HG02970 (cell line): ENCODE results near the gene PLB1.

Experiments
- ATAC-seq: cut with Tn5 transposase; IDR thresholded peaks from one replicate; pipeline ENCODE4 v1.9.1; 2021; ENCODE audit warnings: mild to moderate bottlenecking, moderate library complexity, moderate number of reproducible peaks; ENCODE audit not compliant: unreplicated experiment, low FRiP score

Gene PLB1

DNA sequence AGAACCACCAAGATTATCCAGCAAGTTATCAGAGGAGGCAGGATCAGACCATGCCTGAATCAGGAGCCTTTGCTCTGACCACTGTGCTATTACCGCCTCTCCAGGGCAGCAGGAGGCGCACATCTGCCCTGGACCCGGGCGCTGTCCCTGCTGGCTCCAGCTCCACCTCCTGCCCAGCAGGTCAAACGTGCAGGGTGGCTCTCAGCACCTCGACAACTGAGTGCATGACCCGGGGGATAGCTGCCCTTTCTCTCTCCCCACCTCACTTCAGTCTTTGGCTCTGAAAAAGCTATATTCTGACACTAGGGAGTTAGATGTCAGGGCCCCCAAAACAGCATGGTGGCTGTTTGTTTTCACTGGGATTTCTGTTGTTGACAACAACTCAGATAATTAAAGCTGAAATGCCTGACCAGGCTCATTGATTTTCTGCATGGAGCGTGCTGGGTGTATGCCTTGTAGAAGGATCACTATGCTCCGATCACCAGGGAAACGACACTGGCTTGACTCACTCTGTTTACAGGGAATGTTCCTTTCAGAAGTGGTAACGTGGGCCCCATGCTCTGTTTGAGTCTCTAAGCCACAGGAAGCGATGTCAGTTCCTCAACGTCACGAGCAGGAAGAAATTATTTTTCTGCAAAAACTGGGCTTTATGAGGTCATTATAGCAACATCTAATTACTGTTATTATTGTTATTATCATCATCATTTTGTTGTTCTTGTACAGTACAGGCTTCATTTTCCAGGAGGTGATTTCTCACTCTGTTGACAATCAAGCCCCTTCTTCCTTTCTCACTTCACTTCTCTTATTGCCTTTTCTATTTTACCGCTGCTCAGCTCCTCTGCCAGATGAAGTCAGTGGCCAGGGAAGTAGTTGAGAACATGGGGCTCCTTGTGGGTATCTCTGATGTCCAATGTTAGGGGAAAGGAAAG, 125.6 kb downstream of the PLB1 start:
- no peak for ATAC-seq

DNA sequence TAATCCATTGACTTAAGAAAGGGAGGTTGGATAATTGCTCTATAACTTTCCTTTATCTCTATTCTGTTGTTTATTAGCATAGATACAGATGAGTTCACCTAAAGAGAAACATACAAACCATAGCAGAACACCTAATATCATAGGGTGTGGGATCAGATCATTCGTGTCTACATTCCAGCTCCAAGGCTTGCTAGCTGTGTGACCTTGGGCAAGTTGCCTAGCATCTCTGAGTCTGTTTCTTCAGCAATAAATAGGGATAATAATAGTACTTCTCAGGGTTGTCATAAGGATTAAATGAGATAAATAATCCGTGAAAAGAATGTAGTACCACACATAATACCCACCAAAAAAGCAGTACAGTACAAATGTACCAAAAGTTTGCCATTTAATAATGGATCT, 126.2 kb downstream of the PLB1 start:
- no peak for ATAC-seq

GRCh38 chr2:28623582-28624405, 127.9 kb downstream of the PLB1 start:
- ATAC-seq, result no peak

DNA sequence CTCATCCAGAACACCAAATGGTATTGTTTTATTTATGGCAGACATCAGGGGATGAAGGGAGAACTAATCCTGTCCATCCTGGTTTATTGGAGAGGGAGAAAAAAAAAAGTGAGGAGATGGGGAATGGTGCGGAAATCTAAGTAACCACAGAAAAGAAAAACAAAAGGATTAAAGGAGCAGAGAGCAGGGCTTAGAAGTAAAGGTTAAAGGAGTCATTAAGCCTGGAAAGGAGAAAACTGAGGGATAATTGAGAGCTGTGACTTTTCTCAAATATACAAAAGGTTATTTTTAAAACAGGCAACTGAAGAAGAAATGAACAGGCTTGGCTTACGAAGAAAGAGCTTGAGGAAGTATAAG, 128.6 kb downstream of the PLB1 start:
- ATAC-seq, result no peak

DNA sequence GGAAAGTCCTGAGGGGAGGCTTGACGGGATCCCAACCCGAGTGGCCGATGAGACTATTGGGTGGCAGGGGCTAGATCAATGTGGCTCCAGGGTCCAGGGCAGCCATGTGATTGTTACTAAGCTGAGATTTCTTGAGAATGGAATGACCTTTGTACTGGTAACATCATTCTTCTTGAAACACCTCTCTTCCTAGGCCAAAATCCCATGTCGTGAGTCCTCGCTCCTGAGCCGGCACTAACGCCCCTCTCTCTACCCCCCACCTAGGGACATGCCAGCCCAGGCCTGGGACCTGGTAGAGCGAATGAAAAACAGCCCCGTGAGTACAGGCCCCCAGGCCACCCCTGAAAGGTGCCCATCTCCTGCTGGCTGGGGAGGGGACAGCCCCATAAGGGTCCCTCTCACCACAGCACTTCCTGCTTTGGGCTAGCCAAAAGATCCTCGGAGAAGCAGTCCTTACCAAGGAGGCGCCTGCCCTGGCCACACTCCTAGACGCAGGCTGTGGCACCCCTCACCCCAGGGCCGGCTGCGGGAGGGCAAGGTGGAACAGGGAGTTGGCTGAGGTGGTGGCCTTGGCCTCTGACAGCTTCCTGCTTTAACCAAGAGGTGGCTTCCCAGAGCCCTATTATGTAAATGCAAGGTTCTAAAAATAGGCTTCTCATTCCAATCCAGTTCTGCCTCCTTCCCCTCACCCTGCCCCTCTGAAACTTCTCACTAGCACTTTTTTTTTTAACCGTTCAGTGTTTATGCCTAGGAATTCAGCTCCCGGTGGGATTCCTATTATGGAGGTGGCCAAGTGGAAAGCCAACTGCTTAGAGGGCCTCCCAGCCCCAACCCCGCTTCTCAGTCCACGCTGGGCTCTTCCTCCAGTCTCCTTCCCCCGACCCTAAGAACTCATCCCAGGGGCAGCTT, 129.2 kb downstream of the PLB1 start:
- no peak for ATAC-seq

DNA sequence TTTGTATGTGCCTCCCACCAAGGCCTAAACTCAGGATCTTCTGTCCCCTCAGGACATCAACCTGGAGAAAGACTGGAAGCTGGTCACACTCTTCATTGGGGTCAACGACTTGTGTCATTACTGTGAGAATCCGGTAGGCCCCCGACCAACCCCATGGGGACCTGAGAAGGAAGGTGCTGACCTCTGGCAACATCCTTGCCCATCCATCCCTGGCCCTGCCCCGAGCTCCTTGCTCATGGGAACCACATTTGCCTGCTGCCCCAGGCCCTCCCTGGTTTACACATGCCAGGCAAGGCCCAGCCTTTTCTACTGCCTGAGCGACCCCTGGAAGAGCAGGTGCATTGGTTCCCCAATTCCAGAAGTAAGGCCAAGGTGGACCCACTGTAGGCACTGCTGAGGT, 130.5 kb downstream of the PLB1 start:
- no peak for ATAC-seq

DNA sequence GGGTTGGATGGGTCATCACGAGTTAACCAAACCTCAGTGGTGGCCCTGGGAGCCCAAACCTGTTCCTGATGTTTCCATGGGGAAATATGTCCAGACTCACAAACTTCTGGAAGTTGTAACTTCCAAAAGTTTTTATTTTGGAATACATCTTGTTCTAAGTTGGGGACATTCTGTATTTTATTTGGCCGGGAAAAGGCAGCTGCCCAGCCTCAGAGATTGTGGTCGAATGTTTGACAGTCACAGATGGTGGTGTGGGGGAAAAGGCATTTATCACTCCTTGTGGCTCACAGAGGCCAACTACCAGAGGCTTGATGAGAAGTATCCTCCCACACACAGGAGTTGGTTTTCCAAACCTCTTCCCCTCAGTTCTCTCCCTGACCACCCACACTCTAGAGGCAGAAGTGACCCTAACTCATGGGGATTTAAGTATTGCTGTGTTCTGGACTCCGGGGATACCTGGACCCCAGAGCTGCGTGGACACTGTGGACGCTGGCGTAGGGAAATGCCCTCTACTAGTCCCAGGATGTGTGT, 131.1 kb downstream of the PLB1 start:
- no peak for ATAC-seq

- no peak for ATAC-seq
These were observed 132.0 kb downstream of the PLB1 start for GRCh38 chr2:28627722-28628480.

- no peak for ATAC-seq
These were observed 132.6 kb downstream of the PLB1 start for GRCh38 chr2:28628506-28628905.

DNA sequence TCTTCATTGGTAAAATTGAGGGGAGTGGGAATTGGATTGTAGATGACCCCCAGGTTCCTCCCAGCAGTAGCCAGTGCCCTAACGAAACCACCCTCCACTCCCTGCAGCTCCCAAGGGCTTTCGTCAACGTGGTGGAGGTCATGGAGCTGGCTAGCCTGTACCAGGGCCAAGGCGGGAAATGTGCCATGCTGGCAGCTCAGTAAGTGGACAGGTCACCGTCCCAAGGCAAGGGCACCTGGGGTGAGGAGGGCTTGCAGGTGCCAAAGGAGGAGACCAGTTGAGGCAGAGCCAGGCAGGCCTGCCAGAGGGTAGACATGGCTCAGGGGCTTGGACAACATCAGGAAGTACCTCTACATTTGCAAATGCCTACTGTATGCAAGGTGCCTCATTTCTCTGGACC, 133.1 kb downstream of the PLB1 start:
- ATAC-seq, result no peak

DNA sequence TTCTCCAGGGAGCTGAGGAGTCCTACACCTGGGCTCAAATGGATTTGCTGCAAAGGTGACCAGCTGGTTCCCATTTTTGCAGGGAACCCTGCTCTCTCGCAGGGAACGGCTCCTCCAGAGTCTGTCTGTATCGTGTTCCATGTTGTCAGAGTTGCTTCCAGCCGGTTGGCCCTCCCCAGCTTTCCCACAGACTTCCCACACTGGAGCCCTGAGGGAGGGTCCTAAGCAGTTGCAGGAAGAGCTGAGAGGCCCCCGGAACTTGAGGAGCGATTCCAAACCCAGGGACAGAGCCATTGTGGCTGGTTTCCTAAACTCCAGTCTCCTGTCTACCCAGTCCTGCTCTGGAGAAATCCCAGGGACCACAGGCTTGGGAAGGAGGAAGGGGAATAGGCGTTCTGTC, 134.1 kb downstream of the PLB1 start:
- ATAC-seq, result no peak

DNA sequence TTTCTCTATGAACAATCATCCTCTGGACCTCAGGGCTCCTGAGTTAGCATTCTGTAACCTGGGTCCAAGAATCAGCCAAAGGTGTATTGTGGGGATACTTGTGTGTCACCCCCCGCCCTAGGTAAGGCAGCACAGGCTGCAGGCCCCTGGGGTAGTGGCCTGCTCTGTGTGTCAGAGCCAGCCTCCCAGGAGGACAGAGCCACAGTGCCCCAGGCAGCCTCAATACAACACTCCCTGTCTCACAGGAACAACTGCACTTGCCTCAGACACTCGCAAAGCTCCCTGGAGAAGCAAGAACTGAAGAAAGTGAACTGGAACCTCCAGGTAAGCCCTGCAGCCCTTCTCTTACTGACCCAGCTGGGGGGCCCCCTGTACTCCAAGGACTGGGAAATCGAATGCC, 134.5 kb downstream of the PLB1 start:
- no peak for ATAC-seq

GRCh38 chr2:28631514-28632206, 135.8 kb downstream of the PLB1 start:
- no peak for ATAC-seq

GRCh38 chr2:28632791-28633190, 136.9 kb downstream of the PLB1 start:
- ATAC-seq, result no peak

DNA sequence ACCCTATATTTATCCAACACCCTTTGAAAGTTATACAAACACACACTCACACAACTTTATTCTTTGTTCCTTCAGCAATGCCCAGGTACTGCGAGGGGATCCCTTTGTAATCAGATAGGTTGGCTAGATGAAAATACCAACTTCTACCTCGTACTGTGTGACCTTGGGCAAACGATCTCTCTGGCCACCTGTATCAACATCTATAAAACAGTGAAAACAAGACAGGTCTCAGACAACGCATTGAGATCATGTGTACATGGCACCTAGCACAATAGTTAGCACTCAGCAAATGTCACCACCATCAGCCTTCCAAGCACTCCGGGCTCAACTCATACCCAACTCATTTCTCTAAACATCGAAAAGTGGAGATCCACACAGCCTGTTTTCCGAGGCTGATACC, 137.3 kb downstream of the PLB1 start:
- ATAC-seq, result no peak

DNA sequence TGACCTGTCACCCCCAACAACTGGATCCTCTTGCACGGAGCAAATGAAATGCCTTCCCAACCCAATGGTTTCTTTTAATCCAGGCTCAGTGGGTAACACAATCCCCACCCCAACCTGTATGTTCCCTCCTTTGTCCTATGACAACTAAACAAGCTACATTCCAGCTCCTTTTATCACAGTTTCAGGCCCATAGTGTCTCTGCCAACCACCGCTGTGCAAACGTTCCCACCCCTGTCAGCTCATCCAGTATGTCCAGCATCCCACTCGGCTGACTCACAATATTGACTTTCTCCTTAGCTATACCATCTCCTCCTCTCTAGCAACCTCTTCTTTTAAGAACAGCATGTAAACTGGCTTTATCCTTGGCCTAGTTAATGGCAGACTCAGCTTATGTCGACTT, 137.9 kb downstream of the PLB1 start:
- no peak for ATAC-seq

DNA sequence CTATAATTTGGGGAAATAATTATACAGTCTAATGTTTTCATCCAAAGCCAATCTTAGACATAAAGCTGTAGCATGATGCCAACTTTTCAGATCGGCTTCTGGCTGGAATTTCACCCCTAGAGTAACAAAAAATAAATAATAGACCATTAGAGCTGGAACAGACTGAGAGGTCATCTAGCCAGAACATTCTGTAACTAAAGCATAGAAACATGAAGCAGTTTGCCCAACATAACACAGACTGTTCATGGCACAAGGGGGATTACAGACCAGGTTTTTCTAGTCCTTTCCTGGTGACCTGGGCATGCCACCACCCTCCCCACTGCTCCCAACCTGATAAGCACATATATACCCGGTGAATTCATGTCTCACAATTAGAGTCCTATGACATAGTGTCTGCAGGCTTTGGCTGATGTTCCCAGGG, 139.3 kb downstream of the PLB1 start:
- no peak for ATAC-seq

DNA sequence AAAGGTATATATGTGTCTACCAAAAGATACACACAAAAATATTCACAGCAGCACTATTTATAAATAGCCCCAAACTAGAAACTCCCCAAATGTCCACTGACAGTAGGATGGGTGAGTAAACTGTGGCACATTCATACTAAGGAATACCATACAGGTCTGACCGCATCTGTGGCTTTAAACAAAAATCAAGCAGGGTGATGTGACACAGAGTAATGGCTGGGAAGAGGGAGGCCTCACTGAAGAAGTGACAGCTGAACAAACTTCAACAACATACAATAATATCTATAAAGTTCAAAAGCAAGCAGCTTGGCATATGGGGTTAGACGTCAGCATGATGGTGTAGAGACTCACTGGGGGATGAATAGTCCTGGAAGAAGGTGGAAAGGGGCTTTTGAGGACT, 140.6 kb downstream of the PLB1 start:
- ATAC-seq, result no peak
